ENCODE data around the gene ADGRE1.

The ADGRE1 gene, protein sequence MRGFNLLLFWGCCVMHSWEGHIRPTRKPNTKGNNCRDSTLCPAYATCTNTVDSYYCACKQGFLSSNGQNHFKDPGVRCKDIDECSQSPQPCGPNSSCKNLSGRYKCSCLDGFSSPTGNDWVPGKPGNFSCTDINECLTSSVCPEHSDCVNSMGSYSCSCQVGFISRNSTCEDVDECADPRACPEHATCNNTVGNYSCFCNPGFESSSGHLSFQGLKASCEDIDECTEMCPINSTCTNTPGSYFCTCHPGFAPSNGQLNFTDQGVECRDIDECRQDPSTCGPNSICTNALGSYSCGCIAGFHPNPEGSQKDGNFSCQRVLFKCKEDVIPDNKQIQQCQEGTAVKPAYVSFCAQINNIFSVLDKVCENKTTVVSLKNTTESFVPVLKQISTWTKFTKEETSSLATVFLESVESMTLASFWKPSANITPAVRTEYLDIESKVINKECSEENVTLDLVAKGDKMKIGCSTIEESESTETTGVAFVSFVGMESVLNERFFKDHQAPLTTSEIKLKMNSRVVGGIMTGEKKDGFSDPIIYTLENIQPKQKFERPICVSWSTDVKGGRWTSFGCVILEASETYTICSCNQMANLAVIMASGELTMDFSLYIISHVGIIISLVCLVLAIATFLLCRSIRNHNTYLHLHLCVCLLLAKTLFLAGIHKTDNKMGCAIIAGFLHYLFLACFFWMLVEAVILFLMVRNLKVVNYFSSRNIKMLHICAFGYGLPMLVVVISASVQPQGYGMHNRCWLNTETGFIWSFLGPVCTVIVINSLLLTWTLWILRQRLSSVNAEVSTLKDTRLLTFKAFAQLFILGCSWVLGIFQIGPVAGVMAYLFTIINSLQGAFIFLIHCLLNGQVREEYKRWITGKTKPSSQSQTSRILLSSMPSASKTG

DNA sequence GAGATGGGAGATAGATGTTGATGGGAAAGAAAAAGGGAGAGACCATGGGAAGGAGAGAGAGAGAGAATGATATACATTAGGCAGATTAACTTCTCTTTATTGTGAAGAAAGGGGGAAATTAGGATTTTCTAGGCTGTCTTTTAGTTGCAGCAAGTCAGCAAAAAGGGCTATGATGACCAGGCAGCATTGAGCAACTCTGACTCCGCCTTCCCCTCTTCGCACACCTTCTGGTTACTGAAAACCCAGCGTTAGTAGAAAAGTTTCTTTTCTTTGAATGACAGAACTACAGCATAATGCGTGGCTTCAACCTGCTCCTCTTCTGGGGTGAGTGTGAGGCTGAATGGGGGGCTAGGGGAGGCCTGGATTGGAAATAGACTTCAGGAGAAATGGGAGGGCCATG lies at the start of gene ADGRE1:
ADGRE1 (plus strand) TSS at position 264 of the 400 bp plus-strand sequence; CDS start at position 294, 30 bp downstream.
- no peaks in the 10 kb centered on the region for H3K4me1 ChIP-seq (ENCODE audit: insufficient read depth, poor library complexity, severe bottlenecking)
- no peaks in the 10 kb centered on the region for H3K9me3 ChIP-seq (ENCODE audit: severe bottlenecking)
- no peak within 1 kb of the TSS for H3K4me3 ChIP-seq (ENCODE audit: severe bottlenecking)
- DNase-seq (ENCODE audit: low spot score) (no peak), ATAC-seq (ENCODE audit: low read depth) (no peak)
- no peak within 1 kb of the TSS for H3K27ac ChIP-seq (ENCODE audit: poor library complexity, severe bottlenecking)
- TF ChIP-seq, protein P1, sequence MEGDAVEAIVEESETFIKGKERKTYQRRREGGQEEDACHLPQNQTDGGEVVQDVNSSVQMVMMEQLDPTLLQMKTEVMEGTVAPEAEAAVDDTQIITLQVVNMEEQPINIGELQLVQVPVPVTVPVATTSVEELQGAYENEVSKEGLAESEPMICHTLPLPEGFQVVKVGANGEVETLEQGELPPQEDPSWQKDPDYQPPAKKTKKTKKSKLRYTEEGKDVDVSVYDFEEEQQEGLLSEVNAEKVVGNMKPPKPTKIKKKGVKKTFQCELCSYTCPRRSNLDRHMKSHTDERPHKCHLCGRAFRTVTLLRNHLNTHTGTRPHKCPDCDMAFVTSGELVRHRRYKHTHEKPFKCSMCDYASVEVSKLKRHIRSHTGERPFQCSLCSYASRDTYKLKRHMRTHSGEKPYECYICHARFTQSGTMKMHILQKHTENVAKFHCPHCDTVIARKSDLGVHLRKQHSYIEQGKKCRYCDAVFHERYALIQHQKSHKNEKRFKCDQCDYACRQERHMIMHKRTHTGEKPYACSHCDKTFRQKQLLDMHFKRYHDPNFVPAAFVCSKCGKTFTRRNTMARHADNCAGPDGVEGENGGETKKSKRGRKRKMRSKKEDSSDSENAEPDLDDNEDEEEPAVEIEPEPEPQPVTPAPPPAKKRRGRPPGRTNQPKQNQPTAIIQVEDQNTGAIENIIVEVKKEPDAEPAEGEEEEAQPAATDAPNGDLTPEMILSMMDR (IDR thresholded peaks at IDR 0.05; ENCODE audit: poor library complexity, severe bottlenecking): no peak
- no peaks in the 10 kb centered on the region for H3K36me3 ChIP-seq (ENCODE audit: low read depth)
- no peaks in the 10 kb centered on the region for H3K27me3 ChIP-seq (ENCODE audit: insufficient read depth, poor library complexity, severe bottlenecking)

GRCh38 chr19:6838062-6838655 lies 49.2 kb upstream of the ADGRE1 start:
- DNase-seq (ENCODE audit: low spot score): no peak
- Histone ChIP-seq H3K4me1 (ENCODE audit: insufficient read depth, poor library complexity, severe bottlenecking) (no peaks in the 10 kb centered on the region), H3K4me3 (ENCODE audit: severe bottlenecking) (no peak overlapping the region), H3K27me3 (ENCODE audit: insufficient read depth, poor library complexity, severe bottlenecking) (no peaks in the 10 kb centered on the region), H3K27ac (ENCODE audit: poor library complexity, severe bottlenecking) (no peak overlapping the region), H3K9me3 (ENCODE audit: severe bottlenecking) (no peaks in the 10 kb centered on the region), H3K36me3 (ENCODE audit: low read depth) (no peaks in the 10 kb centered on the region)
- ATAC-seq (ENCODE audit: low read depth): no peak
- TF ChIP-seq, protein P1 (IDR thresholded peaks at IDR 0.05; ENCODE audit: poor library complexity, severe bottlenecking): no peak

DNA sequence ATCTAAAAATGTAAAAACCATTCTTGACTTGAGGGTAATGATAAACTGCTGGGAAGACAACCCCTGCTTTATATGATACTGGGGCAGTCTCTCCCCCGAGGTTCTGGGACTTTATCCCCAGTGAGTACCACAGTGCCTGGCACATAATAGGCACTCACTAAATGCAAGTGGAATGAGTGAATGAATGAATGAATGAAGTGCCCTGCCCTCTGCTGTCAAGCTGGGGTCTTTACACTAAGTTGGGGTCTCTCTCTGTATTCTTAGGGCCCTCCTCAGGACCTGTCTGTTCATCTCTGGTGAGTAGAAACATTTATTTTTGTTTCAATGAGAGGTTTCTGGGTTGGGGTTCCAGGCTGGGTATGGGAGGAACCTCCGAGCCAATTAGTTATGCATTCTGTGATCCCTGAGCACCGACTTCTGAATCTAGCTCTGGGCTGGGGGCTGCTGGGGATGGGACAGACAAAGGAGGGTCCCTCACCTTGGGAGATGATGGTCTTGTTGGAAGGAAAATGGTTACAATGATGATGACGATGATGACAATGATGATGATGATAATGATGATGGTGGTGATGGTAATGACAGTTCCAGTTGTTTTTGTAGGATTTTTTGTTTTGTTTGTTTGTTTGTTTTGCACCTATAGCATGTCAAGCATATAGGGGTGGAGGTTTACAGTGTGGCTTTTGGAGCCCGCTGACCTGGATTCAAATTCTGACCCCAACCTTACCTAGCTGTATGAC lies 44.3 kb upstream of the ADGRE1 start:
- Histone ChIP-seq H3K27me3 (ENCODE audit: insufficient read depth, poor library complexity, severe bottlenecking) (no peaks in the 10 kb centered on the region), H3K9me3 (ENCODE audit: severe bottlenecking) (no peaks in the 10 kb centered on the region), H3K27ac (ENCODE audit: poor library complexity, severe bottlenecking) (no peak overlapping the region), H3K4me1 (ENCODE audit: insufficient read depth, poor library complexity, severe bottlenecking) (no peaks in the 10 kb centered on the region), H3K4me3 (ENCODE audit: severe bottlenecking) (no peak overlapping the region), H3K36me3 (ENCODE audit: low read depth) (no peaks in the 10 kb centered on the region)
- no peak for DNase-seq (ENCODE audit: low spot score)
- TF ChIP-seq, protein P1 (IDR thresholded peaks at IDR 0.05; ENCODE audit: poor library complexity, severe bottlenecking): no peak
- ATAC-seq (ENCODE audit: low read depth): no peak

DNA sequence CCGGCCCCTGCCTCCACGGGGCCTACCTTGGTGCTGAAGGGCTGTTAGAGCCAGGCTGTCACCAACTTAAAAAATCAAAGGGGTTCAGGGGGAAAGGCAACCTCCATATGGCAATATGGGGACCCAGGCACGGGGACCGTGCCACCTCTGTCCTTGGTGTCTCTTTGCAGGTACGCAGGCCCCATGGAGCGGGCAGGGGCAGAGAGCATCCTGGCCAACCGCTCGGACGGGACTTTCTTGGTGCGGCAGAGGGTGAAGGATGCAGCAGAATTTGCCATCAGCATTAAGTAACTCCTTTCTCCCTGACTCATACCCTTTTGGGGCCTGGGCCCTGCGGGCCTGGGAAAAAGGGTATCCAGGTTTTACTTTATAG lies 39.6 kb upstream of the ADGRE1 start:
- DNase-seq (ENCODE audit: low spot score) (no peak), ATAC-seq (ENCODE audit: low read depth) (no peak)
- H3K9me3 ChIP-seq (ENCODE audit: severe bottlenecking): no peaks in the 10 kb centered on the region
- H3K27me3 ChIP-seq (ENCODE audit: insufficient read depth, poor library complexity, severe bottlenecking): no peaks in the 10 kb centered on the region
- H3K36me3 ChIP-seq (ENCODE audit: low read depth): no peaks in the 10 kb centered on the region
- TF ChIP-seq, protein P1 (IDR thresholded peaks at IDR 0.05; ENCODE audit: poor library complexity, severe bottlenecking): no peak
- H3K4me3 ChIP-seq (ENCODE audit: severe bottlenecking): no peak overlapping the region
- H3K27ac ChIP-seq (ENCODE audit: poor library complexity, severe bottlenecking): no peak overlapping the region
- no peaks in the 10 kb centered on the region for H3K4me1 ChIP-seq (ENCODE audit: insufficient read depth, poor library complexity, severe bottlenecking)

Data from RWPE2 (cell line).